NAMALWA (cell line): ENCODE results near the gene RTCB.

Experiments
- DNase-seq: peaks from one replicate; pipeline ENCODE4 v3.0.0-alpha.2; 2015; ENCODE audit warnings: low spot score

The RTCB gene

DNA sequence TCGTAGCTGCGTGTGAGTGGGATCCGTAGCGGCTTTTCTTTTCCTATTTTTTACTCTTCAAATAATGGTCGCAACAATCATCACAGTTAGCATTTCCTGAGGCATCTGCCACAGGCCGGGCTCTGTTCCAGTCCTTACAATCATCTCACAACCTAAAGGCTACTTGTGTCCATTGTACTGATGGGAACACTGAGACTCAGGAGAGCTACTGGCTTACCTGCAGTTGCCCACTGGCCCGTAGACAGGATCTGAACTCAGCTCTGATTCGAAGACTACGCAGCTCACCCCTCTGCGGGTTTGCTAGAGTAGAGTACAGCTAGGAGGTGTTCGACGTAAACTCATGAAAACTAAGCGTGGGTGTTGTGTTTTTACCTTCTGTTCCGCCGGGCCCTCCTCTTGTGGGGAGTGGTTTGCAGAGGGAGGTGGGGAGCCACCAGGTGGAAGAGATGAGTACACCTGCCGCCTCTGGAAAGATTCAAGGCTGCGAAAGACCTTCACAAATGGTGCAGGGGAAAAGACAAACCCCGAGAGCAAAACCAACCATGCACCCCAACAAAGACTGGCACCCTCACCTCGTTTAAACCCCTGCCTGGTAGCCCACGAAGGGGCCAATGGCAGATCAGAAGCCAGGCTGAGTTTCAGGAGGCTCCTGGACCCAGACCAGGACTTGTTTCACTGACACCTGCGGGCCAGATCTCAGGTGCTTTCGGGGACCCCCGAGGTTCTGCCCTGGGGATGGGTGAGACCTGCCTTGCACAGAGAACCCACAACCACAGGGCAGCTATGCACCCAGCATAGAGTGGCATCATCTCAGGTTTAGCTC, 72.6 kb downstream of the RTCB start:
- DNase-seq, result no peak

DNA sequence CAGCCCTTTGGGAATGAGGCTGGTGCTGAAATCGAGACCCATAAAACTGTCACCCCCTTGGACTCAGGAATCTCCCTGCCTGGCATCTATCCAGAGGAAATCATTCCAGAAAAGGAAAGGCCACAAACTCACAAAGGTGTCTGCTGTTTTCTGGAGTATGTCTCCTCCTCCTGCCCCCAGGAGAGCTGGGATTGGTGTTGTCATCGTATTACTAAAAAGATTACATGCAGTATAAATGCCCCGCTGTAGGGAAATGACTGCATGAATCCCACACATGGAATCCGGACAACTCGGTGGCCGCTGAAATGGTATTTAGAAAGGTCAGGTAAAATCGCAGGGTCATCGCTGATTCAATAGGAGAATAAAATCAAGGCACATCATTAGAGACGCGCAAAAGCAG, 73.3 kb downstream of the RTCB start:
- no peak for DNase-seq
